ENCODE results near the gene UBAP2L.

- TF ChIP-seq, protein P1, sequence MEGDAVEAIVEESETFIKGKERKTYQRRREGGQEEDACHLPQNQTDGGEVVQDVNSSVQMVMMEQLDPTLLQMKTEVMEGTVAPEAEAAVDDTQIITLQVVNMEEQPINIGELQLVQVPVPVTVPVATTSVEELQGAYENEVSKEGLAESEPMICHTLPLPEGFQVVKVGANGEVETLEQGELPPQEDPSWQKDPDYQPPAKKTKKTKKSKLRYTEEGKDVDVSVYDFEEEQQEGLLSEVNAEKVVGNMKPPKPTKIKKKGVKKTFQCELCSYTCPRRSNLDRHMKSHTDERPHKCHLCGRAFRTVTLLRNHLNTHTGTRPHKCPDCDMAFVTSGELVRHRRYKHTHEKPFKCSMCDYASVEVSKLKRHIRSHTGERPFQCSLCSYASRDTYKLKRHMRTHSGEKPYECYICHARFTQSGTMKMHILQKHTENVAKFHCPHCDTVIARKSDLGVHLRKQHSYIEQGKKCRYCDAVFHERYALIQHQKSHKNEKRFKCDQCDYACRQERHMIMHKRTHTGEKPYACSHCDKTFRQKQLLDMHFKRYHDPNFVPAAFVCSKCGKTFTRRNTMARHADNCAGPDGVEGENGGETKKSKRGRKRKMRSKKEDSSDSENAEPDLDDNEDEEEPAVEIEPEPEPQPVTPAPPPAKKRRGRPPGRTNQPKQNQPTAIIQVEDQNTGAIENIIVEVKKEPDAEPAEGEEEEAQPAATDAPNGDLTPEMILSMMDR (IDR thresholded peaks at IDR 0.05; ENCODE audit: insufficient read depth, low read depth, low read length) = no peak
- no peak for TF ChIP-seq EZH2 (IDR thresholded peaks at IDR 0.05; ENCODE audit: insufficient read depth, low read length)
Measured at GRCh38 chr1:154221278-154222001, 685 bp downstream of the UBAP2L start.
